ENCODE measurements around the gene CES4A.

Gene CES4A

DNA sequence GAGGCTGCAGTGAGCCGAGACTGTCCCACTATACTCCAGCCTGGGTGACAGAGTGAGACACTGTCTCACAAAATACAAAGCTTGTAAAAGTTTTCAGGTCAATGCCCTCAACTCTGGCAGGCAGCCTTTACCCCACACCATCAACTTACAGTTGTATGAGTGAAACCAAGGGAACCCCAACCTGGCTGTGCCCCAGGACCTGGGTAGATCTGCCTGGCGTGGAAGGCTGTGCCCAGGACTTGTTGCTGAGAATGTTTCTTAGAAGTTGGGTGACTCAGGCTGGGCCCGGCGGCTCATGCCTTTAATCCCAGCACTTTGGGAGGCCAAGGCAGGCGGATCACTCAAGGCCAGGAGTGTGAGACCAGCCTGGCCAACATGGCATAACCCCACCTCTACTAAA lies 19.5 kb upstream of the CES4A start:
- Histone ChIP-seq H3K4me2 (ENCODE audit: low read depth, low read length, poor library complexity, severe bottlenecking) (no peak overlapping the region), H3K4me3 (ENCODE audit: low read length, poor library complexity, severe bottlenecking) (no peak overlapping the region), H3K9me3 (ENCODE audit: insufficient read depth, low read depth, low read length) (no peaks in the 10 kb centered on the region), H3K9ac (ENCODE audit: low read depth, low read length, poor library complexity, severe bottlenecking) (no peak overlapping the region), H2AFZ (ENCODE audit: low read length) (no peak overlapping the region), H3K27me3 (ENCODE audit: insufficient read depth, low read length, poor library complexity, severe bottlenecking) (no peaks in the 10 kb centered on the region), H3K4me1 (ENCODE audit: insufficient read depth, low read length, poor library complexity, severe bottlenecking) (no peaks in the 10 kb centered on the region), H3K9me2 (replicated peaks; ENCODE audit: low read depth, low read length) (no peaks in the 10 kb centered on the region), H3F3A (ENCODE audit: low read depth) (no peaks in the 10 kb centered on the region), H3K79me2 (ENCODE audit: insufficient read depth, low read length) (no peaks in the 10 kb centered on the region), H3K36me3 (ENCODE audit: insufficient read depth, low read length) (no peaks in the 10 kb centered on the region), H4K20me1 (ENCODE audit: insufficient read depth, low read length, poor library complexity, severe bottlenecking) (no peaks in the 10 kb centered on the region)
- TF ChIP-seq EZH2phosphoT487 (IDR thresholded peaks at IDR 0.05; ENCODE audit: borderline replicate concordance): no peak
- TF ChIP-seq, protein P1, sequence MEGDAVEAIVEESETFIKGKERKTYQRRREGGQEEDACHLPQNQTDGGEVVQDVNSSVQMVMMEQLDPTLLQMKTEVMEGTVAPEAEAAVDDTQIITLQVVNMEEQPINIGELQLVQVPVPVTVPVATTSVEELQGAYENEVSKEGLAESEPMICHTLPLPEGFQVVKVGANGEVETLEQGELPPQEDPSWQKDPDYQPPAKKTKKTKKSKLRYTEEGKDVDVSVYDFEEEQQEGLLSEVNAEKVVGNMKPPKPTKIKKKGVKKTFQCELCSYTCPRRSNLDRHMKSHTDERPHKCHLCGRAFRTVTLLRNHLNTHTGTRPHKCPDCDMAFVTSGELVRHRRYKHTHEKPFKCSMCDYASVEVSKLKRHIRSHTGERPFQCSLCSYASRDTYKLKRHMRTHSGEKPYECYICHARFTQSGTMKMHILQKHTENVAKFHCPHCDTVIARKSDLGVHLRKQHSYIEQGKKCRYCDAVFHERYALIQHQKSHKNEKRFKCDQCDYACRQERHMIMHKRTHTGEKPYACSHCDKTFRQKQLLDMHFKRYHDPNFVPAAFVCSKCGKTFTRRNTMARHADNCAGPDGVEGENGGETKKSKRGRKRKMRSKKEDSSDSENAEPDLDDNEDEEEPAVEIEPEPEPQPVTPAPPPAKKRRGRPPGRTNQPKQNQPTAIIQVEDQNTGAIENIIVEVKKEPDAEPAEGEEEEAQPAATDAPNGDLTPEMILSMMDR (conservative IDR thresholded peaks at IDR 0.05; ENCODE audit: low read length): no peak

DNA sequence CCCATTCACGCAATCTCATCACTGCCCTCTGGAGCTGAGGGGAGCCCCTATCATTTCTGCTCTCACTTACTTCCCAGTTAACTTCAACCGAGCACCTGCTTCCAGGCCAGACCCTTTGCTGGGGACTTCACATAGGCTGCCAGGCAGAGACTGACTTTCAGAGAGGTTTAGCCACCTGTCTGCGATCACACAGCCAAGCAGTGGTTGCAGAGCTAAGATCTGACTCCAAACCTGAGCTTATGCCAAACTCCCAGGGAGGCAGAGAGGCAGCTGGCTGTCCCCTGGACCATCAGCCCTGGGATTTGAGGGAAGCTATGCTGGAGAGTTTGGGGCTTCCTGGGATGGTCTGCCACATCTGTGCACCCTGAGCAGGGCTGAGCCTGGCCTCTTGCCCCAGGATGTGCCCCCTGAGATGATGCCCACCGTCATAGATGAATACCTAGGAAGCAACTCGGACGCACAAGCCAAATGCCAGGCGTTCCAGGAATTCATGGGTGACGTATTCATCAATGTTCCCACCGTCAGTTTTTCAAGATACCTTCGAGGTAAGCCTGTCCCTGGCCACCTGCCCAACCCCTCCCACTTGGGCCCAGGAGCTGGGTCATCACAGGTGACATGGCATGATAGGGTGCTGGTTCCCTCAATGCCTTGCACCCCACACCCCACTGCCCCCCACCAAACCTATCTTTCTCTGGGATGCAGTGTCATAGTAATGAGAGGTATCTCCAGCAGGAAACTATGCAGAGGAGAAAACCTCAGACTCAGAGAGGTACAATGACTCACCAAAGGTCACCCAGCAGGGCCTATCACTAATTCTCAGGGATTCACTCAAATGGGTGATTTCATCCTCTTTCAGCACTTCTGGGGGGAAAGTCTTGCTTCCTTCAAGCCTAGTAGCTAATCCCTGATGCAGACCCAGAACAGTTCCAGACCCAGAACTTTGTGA lies 17.3 kb upstream of the CES4A start:
- Histone ChIP-seq H3K36me3 (ENCODE audit: insufficient read depth, low read length) (no peaks in the 10 kb centered on the region), H3K79me2 (ENCODE audit: insufficient read depth, low read length) (no peaks in the 10 kb centered on the region), H2AFZ (ENCODE audit: low read length) (no peak overlapping the region), H4K20me1 (ENCODE audit: insufficient read depth, low read length, poor library complexity, severe bottlenecking) (no peaks in the 10 kb centered on the region), H3K4me2 (ENCODE audit: low read depth, low read length, poor library complexity, severe bottlenecking) (no peak overlapping the region), H3K27me3 (ENCODE audit: insufficient read depth, low read length, poor library complexity, severe bottlenecking) (no peaks in the 10 kb centered on the region), H3F3A (ENCODE audit: low read depth) (no peaks in the 10 kb centered on the region), H3K9me3 (ENCODE audit: insufficient read depth, low read depth, low read length) (no peaks in the 10 kb centered on the region), H3K4me3 (ENCODE audit: low read length, poor library complexity, severe bottlenecking) (no peak overlapping the region), H3K4me1 (ENCODE audit: insufficient read depth, low read length, poor library complexity, severe bottlenecking) (peaks cover 5% of the 10 kb centered on the region), H3K9me2 (replicated peaks; ENCODE audit: low read depth, low read length) (no peaks in the 10 kb centered on the region), H3K9ac (ENCODE audit: low read depth, low read length, poor library complexity, severe bottlenecking) (no peak overlapping the region)
- TF ChIP-seq, protein P1 (conservative IDR thresholded peaks at IDR 0.05; ENCODE audit: low read length): no peak
- no peak for TF ChIP-seq EZH2phosphoT487 (IDR thresholded peaks at IDR 0.05; ENCODE audit: borderline replicate concordance)

DNA sequence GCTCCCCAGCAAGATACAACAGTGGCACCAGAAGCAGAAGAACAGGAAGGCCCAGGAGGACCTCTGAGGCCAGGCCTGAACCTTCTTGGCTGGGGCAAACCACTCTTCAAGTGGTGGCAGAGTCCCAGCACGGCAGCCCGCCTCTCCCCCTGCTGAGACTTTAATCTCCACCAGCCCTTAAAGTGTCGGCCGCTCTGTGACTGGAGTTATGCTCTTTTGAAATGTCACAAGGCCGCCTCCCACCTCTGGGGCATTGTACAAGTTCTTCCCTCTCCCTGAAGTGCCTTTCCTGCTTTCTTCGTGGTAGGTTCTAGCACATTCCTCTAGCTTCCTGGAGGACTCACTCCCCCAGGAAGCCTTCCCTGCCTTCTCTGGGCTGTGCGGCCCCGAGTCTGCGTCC lies 15.4 kb upstream of the CES4A start:
- Histone ChIP-seq H3K4me1 (ENCODE audit: insufficient read depth, low read length, poor library complexity, severe bottlenecking) (peaks cover 5% of the 10 kb centered on the region), H3F3A (ENCODE audit: low read depth) (no peaks in the 10 kb centered on the region), H3K9ac (ENCODE audit: low read depth, low read length, poor library complexity, severe bottlenecking) (no peak overlapping the region), H3K4me2 (ENCODE audit: low read depth, low read length, poor library complexity, severe bottlenecking) (no peak overlapping the region), H3K79me2 (ENCODE audit: insufficient read depth, low read length) (no peaks in the 10 kb centered on the region), H3K4me3 (ENCODE audit: low read length, poor library complexity, severe bottlenecking) (no peak overlapping the region), H4K20me1 (ENCODE audit: insufficient read depth, low read length, poor library complexity, severe bottlenecking) (no peaks in the 10 kb centered on the region), H3K36me3 (ENCODE audit: insufficient read depth, low read length) (no peaks in the 10 kb centered on the region), H3K9me2 (replicated peaks; ENCODE audit: low read depth, low read length) (no peaks in the 10 kb centered on the region), H2AFZ (ENCODE audit: low read length) (no peak overlapping the region), H3K9me3 (ENCODE audit: insufficient read depth, low read depth, low read length) (no peaks in the 10 kb centered on the region), H3K27me3 (ENCODE audit: insufficient read depth, low read length, poor library complexity, severe bottlenecking) (no peaks in the 10 kb centered on the region)
- TF ChIP-seq, protein P1 (conservative IDR thresholded peaks at IDR 0.05; ENCODE audit: low read length): no peak
- TF ChIP-seq EZH2phosphoT487 (IDR thresholded peaks at IDR 0.05; ENCODE audit: borderline replicate concordance): no peak

Data from Loucy (cell line).